Measurements from ENCODE around the gene MIPOL1. TPM values are rescaled to one million over a fixed set of nuclear protein-coding genes. Genes with fewer than 3 reads are reported as not detected.

MIPOL1 gene
- total and polyA plus RNA-seq, 9 of the 15 experiments (the other 6 are each of a cell fraction or from before 2014, with no cell fraction given) = 6.7 to 21.9 (median 12.4) TPM

DNA sequence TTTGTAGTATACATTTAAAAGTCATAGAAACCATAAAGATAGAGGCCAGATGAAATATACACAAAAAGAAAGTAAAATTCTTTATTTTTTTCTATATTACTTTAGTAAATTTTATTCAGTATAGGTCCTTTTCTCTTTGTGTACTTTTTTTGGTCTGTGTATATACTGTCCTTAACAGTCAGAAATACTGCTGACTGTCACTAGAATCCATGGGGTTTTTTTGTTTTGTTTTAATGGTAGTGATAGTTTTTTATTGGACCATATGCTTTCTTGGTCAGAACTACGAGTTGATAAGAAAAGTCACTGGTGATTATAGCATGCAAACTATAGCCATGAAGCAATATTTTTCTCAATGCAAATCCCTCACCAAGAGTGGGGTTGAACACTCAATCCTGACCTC is 231.9 kb downstream of the MIPOL1 start (continued):
- TF ChIP-seq, protein P1, sequence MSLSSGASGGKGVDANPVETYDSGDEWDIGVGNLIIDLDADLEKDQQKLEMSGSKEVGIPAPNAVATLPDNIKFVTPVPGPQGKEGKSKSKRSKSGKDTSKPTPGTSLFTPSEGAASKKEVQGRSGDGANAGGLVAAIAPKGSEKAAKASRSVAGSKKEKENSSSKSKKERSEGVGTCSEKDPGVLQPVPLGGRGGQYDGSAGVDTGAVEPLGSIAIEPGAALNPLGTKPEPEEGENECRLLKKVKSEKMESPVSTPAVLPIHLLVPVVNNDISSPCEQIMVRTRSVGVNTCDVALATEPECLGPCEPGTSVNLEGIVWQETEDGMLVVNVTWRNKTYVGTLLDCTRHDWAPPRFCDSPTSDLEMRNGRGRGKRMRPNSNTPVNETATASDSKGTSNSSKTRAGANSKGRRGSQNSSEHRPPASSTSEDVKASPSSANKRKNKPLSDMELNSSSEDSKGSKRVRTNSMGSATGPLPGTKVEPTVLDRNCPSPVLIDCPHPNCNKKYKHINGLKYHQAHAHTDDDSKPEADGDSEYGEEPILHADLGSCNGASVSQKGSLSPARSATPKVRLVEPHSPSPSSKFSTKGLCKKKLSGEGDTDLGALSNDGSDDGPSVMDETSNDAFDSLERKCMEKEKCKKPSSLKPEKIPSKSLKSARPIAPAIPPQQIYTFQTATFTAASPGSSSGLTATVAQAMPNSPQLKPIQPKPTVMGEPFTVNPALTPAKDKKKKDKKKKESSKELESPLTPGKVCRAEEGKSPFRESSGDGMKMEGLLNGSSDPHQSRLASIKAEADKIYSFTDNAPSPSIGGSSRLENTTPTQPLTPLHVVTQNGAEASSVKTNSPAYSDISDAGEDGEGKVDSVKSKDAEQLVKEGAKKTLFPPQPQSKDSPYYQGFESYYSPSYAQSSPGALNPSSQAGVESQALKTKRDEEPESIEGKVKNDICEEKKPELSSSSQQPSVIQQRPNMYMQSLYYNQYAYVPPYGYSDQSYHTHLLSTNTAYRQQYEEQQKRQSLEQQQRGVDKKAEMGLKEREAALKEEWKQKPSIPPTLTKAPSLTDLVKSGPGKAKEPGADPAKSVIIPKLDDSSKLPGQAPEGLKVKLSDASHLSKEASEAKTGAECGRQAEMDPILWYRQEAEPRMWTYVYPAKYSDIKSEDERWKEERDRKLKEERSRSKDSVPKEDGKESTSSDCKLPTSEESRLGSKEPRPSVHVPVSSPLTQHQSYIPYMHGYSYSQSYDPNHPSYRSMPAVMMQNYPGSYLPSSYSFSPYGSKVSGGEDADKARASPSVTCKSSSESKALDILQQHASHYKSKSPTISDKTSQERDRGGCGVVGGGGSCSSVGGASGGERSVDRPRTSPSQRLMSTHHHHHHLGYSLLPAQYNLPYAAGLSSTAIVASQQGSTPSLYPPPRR (CRISPR knock-in tag; IDR thresholded peaks at IDR 0.05; ENCODE audit: borderline replicate concordance) = no peak

DNA sequence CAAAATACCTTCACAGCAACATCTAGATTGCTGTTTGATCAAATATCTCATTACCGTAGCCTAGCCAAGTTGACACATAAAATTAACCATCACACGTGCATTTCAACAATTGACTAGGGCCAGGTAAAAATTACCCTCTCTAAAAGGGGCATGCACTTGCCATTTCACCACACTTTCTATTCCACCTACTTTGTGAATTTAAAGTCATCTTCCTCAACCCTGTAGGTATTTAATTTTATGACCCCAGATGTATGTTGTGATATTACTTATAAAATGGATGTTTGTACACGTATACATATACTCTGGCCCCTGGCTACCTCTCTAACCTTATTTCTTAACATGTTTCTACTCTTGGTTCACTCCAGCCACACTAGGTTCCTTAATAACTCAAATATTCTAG is 237.1 kb downstream of the MIPOL1 start:
- H3K27me3 ChIP-seq (ENCODE audit: control insufficient read depth in 2 of 2, insufficient read depth in 2 of 2, low read length in 2 of 2) = no peaks in the 10 kb centered on the region
- H3K4me1 ChIP-seq (replicated peaks in 1 of 2; ENCODE audit: control insufficient read depth in 2 of 2, insufficient read depth in 2 of 2, low read length in 2 of 2) = no peaks in the 10 kb centered on the region
- 49% methylated on average over 3 of the region's 3 CpGs for WGBS (ENCODE audit: insufficient coverage, low coverage, missing lambda C conversion rate)
- no peak overlapping the region for H3K27ac ChIP-seq (ENCODE audit: extremely low read depth, low read depth, low read length)
- H3K4me2 ChIP-seq (ENCODE audit: insufficient read depth, low read length) = no peak overlapping the region
- no peaks in the 10 kb centered on the region for H3K9me3 ChIP-seq (replicated peaks; ENCODE audit: control insufficient read depth, insufficient read depth, low read depth, low read length)
- FAIRE-seq = no peak
- in situ Hi-C loops (cut with MboI) (no loop called here), intact Hi-C loops (cut with micrococcal nuclease) (no loop called here)
- no peak overlapping the region for H3K4me3 ChIP-seq
- no peaks in the 10 kb centered on the region for H3K79me2 ChIP-seq (ENCODE audit: control insufficient read depth, insufficient read depth, low read length)
- no peaks in the 10 kb centered on the region for H4K20me1 ChIP-seq (replicated peaks; ENCODE audit: control insufficient read depth, insufficient read depth, low read length)
- CTCF ChIA-PET (ENCODE audit: low intra/inter-chr PET ratio) = no interaction called here
- POLR2A ChIA-PET = no interaction called here
- no peak overlapping the region for H2AFZ ChIP-seq (ENCODE audit: low read depth, low read length)
- no peaks in the 10 kb centered on the region for H3K36me3 ChIP-seq (ENCODE audit: control insufficient read depth, insufficient read depth, low read length)
- no peaks in the 10 kb centered on the region for H3K9me1 ChIP-seq (ENCODE audit: control insufficient read depth, insufficient read depth, low read length)
- no peak for ATAC-seq
- no peak overlapping the region for H3K9ac ChIP-seq (ENCODE audit: insufficient read depth in 1 of 2, low read depth in 2 of 2, low read length in 2 of 2)
- no TSS peak for BruUV-seq (replicated peaks)
- no peak for DNase-seq (ENCODE audit: extremely low read depth in 1 of 4, low spot score in 3 of 4)
- TF ChIP-seq DIDO1 (tag; IDR thresholded peaks at IDR 0.05; ENCODE audit: low read depth) (no peak), STAG1 (CRISPR knock-in tag; IDR thresholded peaks at IDR 0.05; ENCODE audit: borderline replicate concordance) (no peak), ETS2 (tag; IDR thresholded peaks at IDR 0.05; ENCODE audit: borderline replicate concordance, poor library complexity, severe bottlenecking) (no peak), MCM5 (IDR thresholded peaks at IDR 0.05; ENCODE audit: low read depth) (no peak), CBX8 (IDR thresholded peaks at IDR 0.05; ENCODE audit: borderline replicate concordance, extremely low read depth, low read depth, low read length, poor library complexity, severe bottlenecking) (no peak)
- TF ChIP-seq, protein P2, sequence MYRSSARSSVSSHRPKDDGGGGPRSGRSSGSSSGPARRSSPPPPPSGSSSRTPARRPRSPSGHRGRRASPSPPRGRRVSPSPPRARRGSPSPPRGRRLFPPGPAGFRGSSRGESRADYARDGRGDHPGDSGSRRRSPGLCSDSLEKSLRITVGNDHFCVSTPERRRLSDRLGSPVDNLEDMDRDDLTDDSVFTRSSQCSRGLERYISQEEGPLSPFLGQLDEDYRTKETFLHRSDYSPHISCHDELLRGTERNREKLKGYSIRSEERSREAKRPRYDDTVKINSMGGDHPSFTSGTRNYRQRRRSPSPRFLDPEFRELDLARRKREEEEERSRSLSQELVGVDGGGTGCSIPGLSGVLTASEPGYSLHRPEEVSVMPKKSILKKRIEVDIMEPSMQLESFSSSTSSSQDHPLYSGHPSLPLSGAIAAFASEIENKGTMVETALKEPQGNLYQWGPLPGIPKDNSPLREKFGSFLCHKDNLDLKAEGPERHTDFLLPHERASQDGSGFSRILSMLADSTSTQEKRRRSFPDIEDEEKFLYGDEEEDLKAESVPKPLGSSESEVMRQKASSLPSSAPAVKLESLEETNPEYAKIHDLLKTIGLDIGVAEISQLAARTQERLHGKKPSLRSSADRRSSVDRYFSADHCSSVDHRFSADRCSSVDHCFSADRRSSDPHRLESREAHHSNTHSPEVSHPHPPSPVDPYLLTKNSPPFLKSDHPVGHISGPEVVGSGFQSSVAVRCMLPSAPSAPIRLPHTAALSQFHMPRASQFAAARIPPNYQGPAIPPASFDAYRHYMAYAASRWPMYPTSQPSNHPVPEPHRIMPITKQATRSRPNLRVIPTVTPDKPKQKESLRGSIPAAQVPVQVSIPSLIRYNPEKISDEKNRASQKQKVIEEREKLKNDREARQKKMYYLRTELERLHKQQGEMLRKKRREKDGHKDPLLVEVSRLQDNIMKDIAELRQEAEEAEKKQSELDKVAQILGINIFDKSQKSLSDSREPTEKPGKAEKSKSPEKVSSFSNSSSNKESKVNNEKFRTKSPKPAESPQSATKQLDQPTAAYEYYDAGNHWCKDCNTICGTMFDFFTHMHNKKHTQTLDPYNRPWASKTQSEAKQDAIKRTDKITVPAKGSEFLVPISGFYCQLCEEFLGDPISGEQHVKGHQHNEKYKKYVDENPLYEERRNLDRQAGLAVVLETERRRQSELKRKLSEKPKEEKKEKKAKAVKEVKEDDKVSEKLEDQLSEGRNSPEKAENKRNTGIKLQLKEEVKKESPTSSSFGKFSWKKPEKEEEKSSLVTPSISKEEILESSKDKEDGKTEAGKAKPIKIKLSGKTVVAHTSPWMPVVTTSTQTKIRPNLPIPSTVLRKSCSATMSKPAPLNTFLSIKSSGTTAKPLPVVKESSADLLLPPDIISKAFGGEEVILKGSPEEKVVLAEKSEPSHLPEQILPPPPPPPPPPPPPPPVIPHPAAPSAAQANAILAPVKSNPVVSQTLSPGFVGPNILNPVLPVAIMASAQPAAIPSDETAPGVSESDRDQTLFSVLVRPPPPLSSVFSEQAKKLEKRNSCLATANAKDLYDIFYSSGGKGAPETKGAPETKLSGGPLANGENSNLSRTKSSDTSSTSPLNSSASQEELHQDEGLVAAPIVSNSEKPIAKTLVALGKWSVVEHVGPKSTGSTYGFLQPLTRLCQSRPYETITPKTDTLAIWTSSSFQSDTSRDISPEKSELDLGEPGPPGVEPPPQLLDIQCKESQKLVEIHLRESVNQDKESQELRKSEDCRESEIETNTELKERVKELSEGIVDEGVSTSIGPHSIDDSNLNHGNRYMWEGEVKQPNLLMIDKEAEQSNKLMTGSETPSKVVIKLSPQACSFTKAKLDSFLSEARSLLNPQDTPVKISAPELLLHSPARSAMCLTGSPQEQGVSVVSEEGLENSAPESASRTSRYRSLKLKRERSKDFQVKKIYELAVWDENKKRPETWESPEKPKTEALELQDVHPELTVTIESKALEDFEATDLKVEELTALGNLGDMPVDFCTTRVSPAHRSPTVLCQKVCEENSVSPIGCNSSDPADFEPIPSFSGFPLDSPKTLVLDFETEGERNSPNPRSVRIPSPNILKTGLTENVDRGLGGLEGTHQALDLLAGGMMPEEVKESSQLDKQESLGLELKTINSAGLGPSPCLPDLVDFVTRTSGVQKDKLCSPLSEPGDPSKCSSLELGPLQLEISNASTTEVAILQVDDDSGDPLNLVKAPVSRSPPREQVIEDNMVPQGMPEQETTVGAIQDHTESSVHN (IDR thresholded peaks at IDR 0.05; ENCODE audit: borderline replicate concordance in 1 of 2, low read depth in 1 of 2) = no peak

Measured in K562 (cell line).